ENCODE measurements around the gene BAHCC1. TPM values are rescaled to one million over a fixed set of nuclear protein-coding genes. Genes with fewer than 3 reads are reported as not detected.

Gene BAHCC1
- total RNA-seq, 1 donor from 2014 or later: 8.4 TPM

- no peak overlapping the region for H3K27ac ChIP-seq (ENCODE audit: low read depth, low read length)
- H3K27me3 ChIP-seq (ENCODE audit: control insufficient read depth in 3 of 3, insufficient read depth in 3 of 3, low read length in 3 of 3): peaks cover 0 to 9% (median 2%) of the 10 kb centered on the region in 3 donors
- no peaks in the 10 kb centered on the region for H3K9me3 ChIP-seq (ENCODE audit: control insufficient read depth in 3 of 3, low read length in 3 of 3)
- H3K4me1 ChIP-seq (ENCODE audit: control insufficient read depth in 3 of 3, insufficient read depth in 3 of 3, low read length in 3 of 3): no peaks in the 10 kb centered on the region
- H3K36me3 ChIP-seq (ENCODE audit: control insufficient read depth in 3 of 3, insufficient read depth in 3 of 3, low read length in 3 of 3): no peaks in the 10 kb centered on the region
- no peak overlapping the region for H3K9ac ChIP-seq (ENCODE audit: low read depth in 1 of 3, low read length in 3 of 3)
- H3K4me3 ChIP-seq (ENCODE audit: low read length in 3 of 3): no peak overlapping the region
Observed at GRCh38 chr17:81380131-81380530, 15.1 kb upstream of the BAHCC1 start.

GRCh38 chr17:81380666-81381518 is 14.4 kb upstream of the BAHCC1 start:
- H3K36me3 ChIP-seq (ENCODE audit: control insufficient read depth in 3 of 3, insufficient read depth in 3 of 3, low read length in 3 of 3): no peaks in the 10 kb centered on the region
- H3K27ac ChIP-seq (ENCODE audit: low read depth, low read length): no peak overlapping the region
- peaks cover 1 to 6% (median 4%) of the 10 kb centered on the region in 3 donors for H3K4me1 ChIP-seq (ENCODE audit: control insufficient read depth in 3 of 3, insufficient read depth in 3 of 3, low read length in 3 of 3)
- H3K9me3 ChIP-seq (ENCODE audit: control insufficient read depth in 3 of 3, low read length in 3 of 3): no peaks in the 10 kb centered on the region
- no peak overlapping the region for H3K9ac ChIP-seq (ENCODE audit: low read depth in 1 of 3, low read length in 3 of 3)
- H3K4me3 ChIP-seq (ENCODE audit: low read length in 3 of 3): no peak overlapping the region
- peaks cover 0 to 9% (median 2%) of the 10 kb centered on the region in 3 donors for H3K27me3 ChIP-seq (ENCODE audit: control insufficient read depth in 3 of 3, insufficient read depth in 3 of 3, low read length in 3 of 3)

GRCh38 chr17:81381632-81382577 is 13.4 kb upstream of the BAHCC1 start:
- Histone ChIP-seq H3K27me3 (ENCODE audit: control insufficient read depth in 3 of 3, insufficient read depth in 3 of 3, low read length in 3 of 3) (peaks cover 0 to 9% (median 2%) of the 10 kb centered on the region in 3 donors), H3K4me3 (ENCODE audit: low read length in 3 of 3) (no peak overlapping the region), H3K27ac (ENCODE audit: low read depth, low read length) (no peak overlapping the region), H3K9me3 (ENCODE audit: control insufficient read depth in 3 of 3, low read length in 3 of 3) (no peaks in the 10 kb centered on the region), H3K36me3 (ENCODE audit: control insufficient read depth in 3 of 3, insufficient read depth in 3 of 3, low read length in 3 of 3) (no peaks in the 10 kb centered on the region), H3K9ac (ENCODE audit: low read depth in 1 of 3, low read length in 3 of 3) (no peak overlapping the region), H3K4me1 (ENCODE audit: control insufficient read depth in 3 of 3, insufficient read depth in 3 of 3, low read length in 3 of 3) (peaks cover 7 to 11% (median 10%) of the 10 kb centered on the region in 3 donors)

- Histone ChIP-seq H3K27me3 (ENCODE audit: control insufficient read depth in 3 of 3, insufficient read depth in 3 of 3, low read length in 3 of 3) (peaks cover 0 to 9% (median 2%) of the 10 kb centered on the region in 3 donors), H3K36me3 (ENCODE audit: control insufficient read depth in 3 of 3, insufficient read depth in 3 of 3, low read length in 3 of 3) (no peaks in the 10 kb centered on the region), H3K4me3 (ENCODE audit: low read length in 3 of 3) (no peak overlapping the region), H3K9me3 (ENCODE audit: control insufficient read depth in 3 of 3, low read length in 3 of 3) (no peaks in the 10 kb centered on the region), H3K4me1 (ENCODE audit: control insufficient read depth in 3 of 3, insufficient read depth in 3 of 3, low read length in 3 of 3) (peaks cover 11 to 14% (median 13%) of the 10 kb centered on the region in 3 donors), H3K27ac (ENCODE audit: low read depth, low read length) (no peak overlapping the region), H3K9ac (ENCODE audit: low read depth in 1 of 3, low read length in 3 of 3) (no peak overlapping the region)
Observed at GRCh38 chr17:81382851-81383250, 12.4 kb upstream of the BAHCC1 start.

- no peak overlapping the region for H3K27ac ChIP-seq (ENCODE audit: low read depth, low read length)
- H3K27me3 ChIP-seq (ENCODE audit: control insufficient read depth in 3 of 3, insufficient read depth in 3 of 3, low read length in 3 of 3): peaks cover 0 to 9% (median 2%) of the 10 kb centered on the region in 3 donors
- no peak overlapping the region for H3K4me3 ChIP-seq (ENCODE audit: low read length in 3 of 3)
- no peaks in the 10 kb centered on the region for H3K36me3 ChIP-seq (ENCODE audit: control insufficient read depth in 3 of 3, insufficient read depth in 3 of 3, low read length in 3 of 3)
- H3K9ac ChIP-seq (ENCODE audit: low read depth in 1 of 3, low read length in 3 of 3): no peak overlapping the region
- H3K4me1 ChIP-seq (ENCODE audit: control insufficient read depth in 3 of 3, insufficient read depth in 3 of 3, low read length in 3 of 3): peaks cover 20 to 23% (median 22%) of the 10 kb centered on the region in 3 donors
- H3K9me3 ChIP-seq (ENCODE audit: control insufficient read depth in 3 of 3, low read length in 3 of 3): no peaks in the 10 kb centered on the region
Observed at GRCh38 chr17:81383504-81384421, 11.5 kb upstream of the BAHCC1 start.

GRCh38 chr17:81384929-81385319 is 10.3 kb upstream of the BAHCC1 start:
- H3K4me3 ChIP-seq (ENCODE audit: low read length in 3 of 3): no peak overlapping the region
- H3K27me3 ChIP-seq (ENCODE audit: control insufficient read depth in 3 of 3, insufficient read depth in 3 of 3, low read length in 3 of 3): peaks cover 0 to 9% (median 2%) of the 10 kb centered on the region in 3 donors
- no peaks in the 10 kb centered on the region for H3K9me3 ChIP-seq (ENCODE audit: control insufficient read depth in 3 of 3, low read length in 3 of 3)
- H3K27ac ChIP-seq (ENCODE audit: low read depth, low read length): no peak overlapping the region
- peaks cover 30 to 35% (median 31%) of the 10 kb centered on the region in 3 donors for H3K4me1 ChIP-seq (ENCODE audit: control insufficient read depth in 3 of 3, insufficient read depth in 3 of 3, low read length in 3 of 3)
- H3K9ac ChIP-seq (ENCODE audit: low read depth in 1 of 3, low read length in 3 of 3): no peak overlapping the region
- no peaks in the 10 kb centered on the region for H3K36me3 ChIP-seq (ENCODE audit: control insufficient read depth in 3 of 3, insufficient read depth in 3 of 3, low read length in 3 of 3)

- Histone ChIP-seq H3K4me3 (ENCODE audit: low read length in 3 of 3) (no peak overlapping the region), H3K36me3 (ENCODE audit: control insufficient read depth in 3 of 3, insufficient read depth in 3 of 3, low read length in 3 of 3) (no peaks in the 10 kb centered on the region), H3K27me3 (ENCODE audit: control insufficient read depth in 3 of 3, insufficient read depth in 3 of 3, low read length in 3 of 3) (peaks cover 0 to 4% (median 2%) of the 10 kb centered on the region in 3 donors), H3K9me3 (ENCODE audit: control insufficient read depth in 3 of 3, low read length in 3 of 3) (no peaks in the 10 kb centered on the region), H3K9ac (ENCODE audit: low read depth in 1 of 3, low read length in 3 of 3) (peak overlapping the region in 1 of 3 donors; percentile 96), H3K27ac (ENCODE audit: low read depth, low read length) (no peak overlapping the region), H3K4me1 (ENCODE audit: control insufficient read depth in 3 of 3, insufficient read depth in 3 of 3, low read length in 3 of 3) (peaks cover 30 to 37% (median 37%) of the 10 kb centered on the region in 3 donors)
Observed at GRCh38 chr17:81385320-81386111, 9.7 kb upstream of the BAHCC1 start.

- Histone ChIP-seq H3K36me3 (ENCODE audit: control insufficient read depth in 3 of 3, insufficient read depth in 3 of 3, low read length in 3 of 3) (peaks cover 0 to under 1% (median 0%) of the 10 kb centered on the region in 3 donors), H3K9ac (ENCODE audit: low read depth in 1 of 3, low read length in 3 of 3) (peak overlapping the region; percentile 21 to 96 (median 94)), H3K27ac (ENCODE audit: low read depth, low read length) (peak overlapping the region; percentile 93), H3K9me3 (ENCODE audit: control insufficient read depth in 3 of 3, low read length in 3 of 3) (no peaks in the 10 kb centered on the region), H3K27me3 (ENCODE audit: control insufficient read depth in 3 of 3, insufficient read depth in 3 of 3, low read length in 3 of 3) (peaks cover 0 to 2% (median 0%) of the 10 kb centered on the region in 3 donors), H3K4me3 (ENCODE audit: low read length in 3 of 3) (peak overlapping the region in 2 of 3 donors; percentile 81 to 83), H3K4me1 (ENCODE audit: control insufficient read depth in 3 of 3, insufficient read depth in 3 of 3, low read length in 3 of 3) (peaks cover 31 to 40% (median 38%) of the 10 kb centered on the region in 3 donors)
Observed at GRCh38 chr17:81386141-81386645, 9.1 kb upstream of the BAHCC1 start.
